Stimulated activated CD8-positive, alpha-beta memory T cell treated with anti-CD3 and anti-CD28 coated beads, Interleukin-7, amount 100 ng/mL, for 48 hours (primary cell): ENCODE measurements around the gene SF1.

ENCODE experiments used
- DNase-seq, 2 donors: peaks; one replicate each; pipeline ENCODE4 v3.0.0-alpha.2; 2020; ENCODE audit warnings: low read depth in 1 of 2; ENCODE audit errors: extremely low read depth in 1 of 2

Gene SF1

DNA sequence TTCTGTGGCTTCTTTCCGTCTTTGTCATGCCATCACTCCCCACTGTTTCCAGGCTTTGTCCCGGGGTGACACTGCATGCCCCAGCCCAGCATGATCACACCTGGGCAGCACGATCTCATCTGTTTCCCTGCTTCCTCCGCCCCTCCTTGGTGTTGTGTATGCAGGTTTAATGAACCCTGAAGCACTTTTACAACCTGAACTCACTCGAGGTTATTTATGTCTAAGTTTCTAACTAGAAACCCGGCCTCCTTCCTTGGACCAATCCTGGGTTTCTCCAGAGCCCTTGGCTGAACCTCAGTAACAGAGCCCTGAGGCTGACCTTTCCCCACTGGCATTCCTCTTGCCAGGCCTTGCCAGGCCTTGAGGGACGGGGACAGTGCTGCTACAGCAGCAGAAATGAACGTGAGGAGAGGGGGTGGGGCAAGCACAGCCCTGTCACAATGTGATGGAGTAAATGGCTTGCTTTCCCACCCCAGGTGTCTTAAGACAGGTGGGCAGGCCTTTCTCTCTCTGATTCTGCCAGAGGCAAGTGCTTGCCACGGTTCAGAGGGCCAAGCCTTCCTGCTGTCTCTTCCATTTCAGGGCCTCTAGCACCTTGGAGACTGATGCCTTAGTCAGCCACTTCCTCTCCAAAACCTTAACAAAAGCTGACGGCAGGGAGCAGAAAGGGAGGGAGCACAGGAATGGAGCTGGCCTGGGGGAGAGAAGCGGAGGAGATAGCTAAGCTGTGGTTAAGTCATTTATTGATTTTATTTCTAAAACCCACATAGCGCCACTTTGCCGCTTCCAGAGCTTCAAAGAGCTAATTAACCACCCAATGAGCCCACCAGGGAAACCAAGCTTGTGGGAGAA, 15.4 kb downstream of the SF1 start:
- DNase-seq: no peak

DNA sequence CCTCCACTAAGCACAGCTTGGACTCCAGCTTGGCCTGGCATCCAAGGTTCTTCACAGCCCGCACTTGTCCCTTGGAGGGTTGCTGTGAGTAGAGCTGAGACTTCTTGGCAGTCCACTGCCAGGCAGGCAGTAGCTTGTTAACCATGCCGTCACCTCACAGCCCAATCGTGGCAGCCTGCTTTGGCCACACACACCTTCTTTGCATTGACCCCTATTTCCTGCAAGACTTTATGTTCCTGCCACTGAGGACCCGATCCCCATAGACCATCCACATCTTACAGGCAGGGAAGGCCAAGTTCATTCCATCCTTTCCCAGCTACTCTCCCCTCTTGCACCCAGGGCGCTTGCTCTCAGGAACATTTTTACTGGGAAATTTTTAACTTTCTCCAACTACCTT, 16.1 kb downstream of the SF1 start:
- DNase-seq: no peak

DNA sequence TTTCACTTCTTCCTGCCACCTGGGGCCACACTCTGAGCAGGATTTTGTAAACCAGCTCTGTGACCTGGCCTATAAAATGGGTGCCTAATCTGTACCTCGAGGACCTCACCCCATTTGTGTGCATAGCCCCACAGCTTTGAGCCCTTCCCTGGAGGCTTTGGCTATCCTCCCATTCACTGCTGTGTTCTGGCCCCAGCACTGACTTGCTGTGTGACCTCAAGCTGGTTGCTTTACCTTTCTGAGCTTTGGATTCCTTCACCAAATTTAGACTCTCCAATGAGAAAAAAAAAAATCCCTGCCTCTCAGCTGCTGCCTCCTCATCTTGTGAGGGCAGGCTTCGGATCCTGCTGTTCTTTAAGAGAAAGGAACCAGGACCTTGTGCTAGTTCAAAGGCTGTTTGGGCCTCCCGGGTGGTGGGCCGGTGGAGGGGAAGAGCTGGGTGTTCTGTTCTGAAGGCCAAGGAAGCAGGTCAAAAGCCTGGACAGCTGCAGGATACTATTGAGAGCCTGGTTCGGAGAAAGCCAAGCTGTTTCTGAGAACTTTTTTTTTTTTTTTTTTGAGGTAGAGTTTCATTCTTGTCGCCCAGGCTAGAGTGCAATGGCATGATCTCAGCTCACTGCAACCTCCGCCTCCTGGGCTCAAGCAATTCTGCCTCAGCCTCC, 17.5 kb downstream of the SF1 start:
- DNase-seq: no peak

DNA sequence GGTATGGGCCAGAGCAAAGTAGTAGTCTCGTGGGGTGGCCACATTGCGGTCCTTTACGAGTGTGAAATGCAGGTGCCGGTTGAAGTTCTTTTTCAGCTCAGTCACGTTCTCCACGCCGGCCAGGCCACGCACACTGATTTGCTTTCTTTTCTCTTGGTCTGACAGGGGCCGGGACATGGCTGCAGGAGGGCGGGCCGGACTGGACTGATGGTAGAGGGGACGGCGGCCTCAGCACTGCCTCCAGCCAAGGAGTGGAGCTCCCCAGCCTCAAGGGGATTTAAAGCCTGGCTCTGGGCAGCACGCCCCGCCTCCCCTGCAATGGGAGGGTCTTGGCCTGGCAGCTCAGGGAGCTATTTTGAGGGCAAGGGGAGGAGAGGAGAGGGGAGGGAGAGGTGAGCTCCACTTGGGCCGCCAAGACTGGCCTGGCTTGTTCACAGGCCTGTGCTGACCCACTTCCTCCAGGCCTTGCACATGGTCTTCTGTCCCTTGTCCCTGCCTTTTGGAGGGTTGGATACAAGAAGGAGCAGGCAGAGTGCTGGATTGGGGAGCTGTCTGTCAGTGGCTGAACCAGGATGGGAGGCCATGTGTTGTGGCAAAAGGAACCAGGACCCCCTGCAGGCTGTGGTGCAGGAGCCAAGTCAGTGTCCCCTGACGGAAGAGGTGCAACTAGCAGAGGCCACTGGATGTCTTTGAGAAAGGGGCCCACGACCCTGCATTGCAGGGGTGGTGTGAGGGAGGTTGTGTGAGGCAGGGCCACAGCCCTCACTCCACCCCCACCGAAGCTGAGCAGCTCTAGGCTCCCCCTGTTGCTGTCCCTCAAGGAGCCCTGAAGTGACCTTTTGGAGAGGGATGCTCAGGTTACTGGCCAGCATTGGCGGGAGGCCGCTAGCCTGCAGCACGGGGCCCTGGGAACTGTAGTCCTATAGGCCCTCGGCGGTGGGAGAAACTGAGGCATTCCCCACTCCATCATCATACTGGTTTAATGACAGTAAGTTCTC, 18.3 kb downstream of the SF1 start, which contains the start of gene PYGM:
PYGM (minus strand) TSS at position 253 of the 998 bp plus-strand sequence; CDS start at position 177, 76 bp downstream.
- DNase-seq: no peak

DNA sequence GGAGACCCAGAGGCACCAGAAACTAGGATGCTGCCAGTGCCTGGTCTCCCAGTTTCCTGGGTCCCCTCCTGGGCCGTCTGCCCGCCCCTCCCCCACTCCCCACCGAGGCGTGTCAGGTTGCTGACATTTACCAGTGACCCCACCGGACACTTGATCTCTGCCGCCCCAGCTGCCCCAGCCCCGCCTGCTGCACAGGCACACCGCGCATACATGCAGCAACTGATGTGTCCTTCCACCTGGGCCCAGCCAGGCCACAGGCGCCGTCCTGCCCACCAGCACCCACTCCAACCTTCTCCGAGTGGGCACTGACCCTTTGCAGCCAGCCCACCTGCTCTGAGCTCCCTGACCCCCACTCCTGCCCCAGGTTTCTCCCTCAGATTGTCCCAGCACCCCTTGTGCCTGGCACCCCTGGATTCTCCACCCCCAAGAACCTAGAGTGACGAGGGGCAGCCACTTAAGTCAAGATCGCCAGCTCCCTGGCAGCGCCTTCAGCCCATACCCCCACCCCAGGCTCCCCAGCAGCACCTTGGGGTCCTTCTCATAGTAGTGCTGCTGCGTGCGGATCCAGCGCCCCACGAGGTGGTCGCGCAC, 19.1 kb downstream of the SF1 start:
- DNase-seq: no peak

- DNase-seq: no peak
These were observed 19.8 kb downstream of the SF1 start for GRCh38 chr11:64758330-64759079.

- no peak for DNase-seq
These were observed 20.6 kb downstream of the SF1 start for GRCh38 chr11:64757549-64758329.

- no peak for DNase-seq
These were observed 22.5 kb downstream of the SF1 start for GRCh38 chr11:64755681-64756361.

- no peak for DNase-seq
These were observed 23.3 kb downstream of the SF1 start for GRCh38 chr11:64754919-64755662.

GRCh38 chr11:64754124-64754918, 24.0 kb downstream of the SF1 start:
- no peak for DNase-seq

DNA sequence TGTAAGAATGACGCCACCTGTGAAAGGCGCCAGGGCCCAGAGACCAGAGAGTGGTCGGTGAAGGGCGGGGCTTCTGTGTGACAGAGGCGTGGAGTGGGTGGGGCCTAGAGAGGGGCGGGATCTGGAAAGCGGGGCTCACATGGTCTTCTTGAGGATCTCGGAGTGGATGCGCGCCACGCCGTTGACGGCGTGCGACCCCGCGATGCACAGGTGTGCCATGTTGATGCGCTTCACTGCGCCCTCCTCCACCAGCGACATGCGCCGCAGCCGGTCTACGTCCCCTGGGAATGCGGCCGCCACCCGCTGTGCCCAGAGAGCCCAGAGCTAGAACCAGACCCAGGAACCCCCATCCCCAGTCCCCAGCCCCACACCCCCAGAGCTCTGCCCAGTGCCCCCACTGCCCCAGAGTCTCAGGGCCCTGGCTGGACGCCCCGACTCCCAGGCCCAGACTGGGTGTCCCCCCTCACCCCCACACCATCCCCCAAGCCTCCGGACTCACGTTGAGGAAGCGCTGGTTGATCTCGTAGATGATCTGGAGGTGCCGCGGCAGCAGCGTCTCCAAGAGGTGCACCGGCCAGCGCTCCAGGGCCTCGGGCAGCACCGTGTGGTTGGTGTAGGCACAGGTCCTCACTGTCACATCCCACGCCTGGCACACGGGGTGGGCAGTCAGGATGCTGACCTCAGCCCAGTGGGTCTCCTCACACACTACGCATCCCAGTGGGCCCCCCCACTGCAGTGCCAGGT, 24.8 kb downstream of the SF1 start:
- no peak for DNase-seq

DNA sequence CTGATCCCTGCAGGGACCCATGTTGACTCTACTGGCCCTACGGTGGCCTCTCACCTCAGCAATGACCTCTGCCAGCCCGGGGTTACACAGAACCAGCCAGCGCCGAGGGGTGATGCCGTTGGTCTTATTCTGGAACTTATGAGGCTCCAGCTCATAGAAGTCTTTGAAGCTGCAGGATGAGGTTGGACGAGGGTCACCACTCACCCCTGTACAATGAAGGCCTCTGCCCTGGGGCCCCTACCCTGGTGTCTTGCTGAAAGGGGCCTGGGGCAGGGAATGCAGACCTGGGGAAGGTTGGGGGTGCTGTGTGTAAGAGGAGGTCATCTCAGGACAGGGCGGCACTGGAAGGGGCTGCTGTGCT, 25.3 kb downstream of the SF1 start:
- DNase-seq: no peak

GRCh38 chr11:64752175-64752970, 26.0 kb downstream of the SF1 start:
- DNase-seq: no peak

DNA sequence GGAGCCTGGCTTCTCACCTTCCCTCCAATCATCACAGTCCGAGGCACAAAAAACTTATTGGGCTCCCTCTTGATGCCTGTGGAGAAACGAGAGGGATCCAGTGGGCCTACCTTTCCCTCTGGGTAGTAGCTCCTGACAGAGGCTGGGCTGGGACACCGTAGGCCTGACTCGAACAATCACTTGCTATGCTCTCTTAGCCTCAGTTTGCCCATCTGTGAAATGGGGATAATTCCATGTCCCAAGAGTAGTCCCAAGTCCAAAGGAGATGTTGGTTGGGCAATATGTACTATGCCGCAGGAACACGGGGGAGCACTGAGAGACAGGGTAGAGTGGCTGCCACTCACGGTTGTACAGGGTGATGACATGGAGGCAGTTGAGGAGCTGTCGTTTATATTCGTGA, 26.8 kb downstream of the SF1 start:
- DNase-seq: no peak

DNA sequence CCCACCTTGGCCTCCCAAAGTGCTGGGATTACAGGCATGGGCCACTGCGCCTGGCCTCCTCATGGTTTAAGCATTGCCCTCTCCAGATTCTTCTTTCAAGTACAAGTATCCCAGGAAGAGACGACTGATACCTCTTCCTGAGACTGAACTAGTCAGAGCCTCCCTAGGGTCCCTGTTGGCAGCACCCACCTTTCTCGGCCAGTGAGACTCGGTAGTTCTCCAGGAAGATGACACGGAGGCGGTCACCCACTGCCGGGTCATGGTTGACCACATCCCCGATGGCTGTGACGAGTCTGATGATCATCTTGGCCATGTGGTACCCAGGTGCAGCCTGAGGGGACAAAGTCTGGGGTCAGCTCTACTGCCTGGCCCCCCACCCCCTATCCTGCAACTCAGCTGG, 27.2 kb downstream of the SF1 start:
- DNase-seq: no peak
